Body of pancreas (tissue), 4 donors: ENCODE measurements around the gene LMAN2. TPM values are rescaled to one million over a fixed set of nuclear protein-coding genes. Genes with fewer than 3 reads are reported as not detected.

ENCODE experiments used
- ATAC-seq: fragments of 150-250 bp; one replicate; pipeline ENCODE4 v1.9.1; 2016
- DNase-seq, 4 donors: peaks; one replicate each; pipeline ENCODE4 v3.0.0-alpha.2; 2019
- H3K27ac ChIP-seq, 4 donors: fragments of 200-600 bp; sonication (generic); 1 replicate in 3 of 4; 2 replicates in 1 of 4; pipeline versions ENCODE4 v1.5.1 to v1.6.1; 2016 to 2019; ENCODE audit warnings: mild to moderate bottlenecking in 1 of 4, mixed read lengths in 1 of 4, moderate library complexity in 1 of 4
- H3K27me3 ChIP-seq, 2 donors: fragments of 200-600 bp; sonication (generic); one replicate each; pipeline ENCODE4 v1.6.0; 2016; ENCODE audit warnings: mild to moderate bottlenecking in 1 of 2
- H3K36me3 ChIP-seq, 2 donors: fragments of 200-600 bp; sonication (generic); replicated peaks in 1 of 2; 2 replicates each; pipeline ENCODE4 v1.5.1; 2016; ENCODE audit warnings: low read depth in 2 of 2; ENCODE audit not compliant: insufficient read depth in 1 of 2
- H3K4me1 ChIP-seq: fragments of 200-600 bp; sonication (generic); one replicate; pipeline ENCODE4 v1.6.0; 2016
- H3K4me3 ChIP-seq, 2 donors: fragments of 200-600 bp; sonication (generic); 1 replicate in 1 of 2; 2 replicates in 1 of 2; pipeline ENCODE4 v1.5.1; 2016 to 2019
- H3K9me3 ChIP-seq, 3 donors: fragments of 200-600 bp; sonication (generic); 1 replicate in 2 of 3; 2 replicates in 1 of 3; pipeline ENCODE4 v1.5.1; 2016
- CTCF ChIP-seq, 7 experiments: fragments of 450-650 bp in 4 of 7; fragments of 200-600 bp in 3 of 7; sonication (generic) in 3 of 7; IDR thresholded peaks; one replicate each; pipeline ENCODE4 v1.5.1; 2016 to 2019; ENCODE audit warnings: antibody characterized with exemption in 7 of 7
- POLR2A ChIP-seq, 3 donors: fragments of 450-650 bp; IDR thresholded peaks; one replicate each; pipeline ENCODE4 v1.6.1; 2016; ENCODE audit warnings: antibody characterized with exemption in 3 of 3, mild to moderate bottlenecking in 2 of 3
- whole genome bisulfite sequencing, 2 donors: methylation state at CpG; one replicate each; pipeline ENCODE4 v1.1.5; 2017; 5-methylcytosine and 5-hydroxymethylcytosine counted together
- intact Hi-C: fragments of 100-400 bp; cut with DNase I; formaldehyde crosslinking; loops from one replicate; pipeline ENCODE4 v1.15.1; 2023
- total RNA-seq, 2 donors: library from RNA; depleted of rRNA; stranded (reverse); fragments of >200 nt; gene quantifications; one replicate each; pipeline ENCODE4 v1.1.0, GENCODE V29; 2016

LMAN2 gene
- total RNA-seq, 2 donors from 2014 or later = 218 to 227 TPM

- Histone ChIP-seq H3K4me1 (peaks cover 10% of the 10 kb centered on the region), H3K27me3 (no peaks in the 10 kb centered on the region), H3K27ac (no peak overlapping the region), H3K4me3 (no peak overlapping the region), H3K9me3 (no peaks in the 10 kb centered on the region), H3K36me3 (peaks cover 15 to 23% of the 10 kb centered on the region in 2 donors)
- no peak for TF ChIP-seq POLR2A (IDR thresholded peaks at IDR 0.05)
- TF ChIP-seq CTCF (IDR thresholded peaks at IDR 0.05) = no peak
- DNase-seq = no peak
- ATAC-seq = no peak
- 90 to 97% methylated on average over 3 of the region's 3 CpGs for WGBS, 2 donors
- intact Hi-C loops = no loop called here
Measured at GRCh38 chr5:177294632-177295031, 56.8 kb downstream of the LMAN2 start.

DNA sequence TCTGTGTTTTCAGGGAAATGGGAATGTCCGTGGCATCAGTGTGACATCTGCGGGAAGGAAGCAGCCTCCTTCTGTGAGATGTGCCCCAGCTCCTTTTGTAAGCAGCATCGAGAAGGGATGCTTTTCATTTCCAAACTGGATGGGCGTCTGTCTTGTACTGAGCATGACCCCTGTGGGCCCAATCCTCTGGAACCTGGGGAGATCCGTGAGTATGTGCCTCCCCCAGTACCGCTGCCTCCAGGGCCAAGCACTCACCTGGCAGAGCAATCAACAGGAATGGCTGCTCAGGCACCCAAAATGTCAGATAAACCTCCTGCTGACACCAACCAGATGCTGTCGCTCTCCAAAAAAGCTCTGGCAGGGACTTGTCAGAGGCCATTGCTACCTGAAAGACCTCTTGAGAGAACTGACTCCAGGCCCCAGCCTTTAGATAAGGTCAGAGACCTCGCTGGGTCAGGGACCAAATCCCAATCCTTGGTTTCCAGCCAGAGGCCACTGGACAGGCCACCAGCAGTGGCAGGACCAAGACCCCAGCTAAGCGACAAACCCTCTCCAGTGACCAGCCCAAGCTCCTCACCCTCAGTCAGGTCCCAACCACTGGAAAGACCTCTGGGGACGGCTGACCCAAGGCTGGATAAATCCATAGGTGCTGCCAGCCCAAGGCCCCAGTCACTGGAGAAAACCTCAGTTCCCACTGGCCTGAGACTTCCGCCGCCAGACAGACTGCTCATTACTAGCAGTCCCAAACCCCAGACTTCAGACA is 57.5 kb downstream of the LMAN2 start:
- intact Hi-C loops = no loop called here
- H3K4me3 ChIP-seq = no peak overlapping the region
- H3K27me3 ChIP-seq = no peaks in the 10 kb centered on the region
- no peak for DNase-seq
- H3K4me1 ChIP-seq = peaks cover 10% of the 10 kb centered on the region
- peaks cover 15 to 24% of the 10 kb centered on the region in 2 donors for H3K36me3 ChIP-seq
- ATAC-seq = no peak
- no peaks in the 10 kb centered on the region for H3K9me3 ChIP-seq
- no peak overlapping the region for H3K27ac ChIP-seq
- WGBS, 2 donors = 91 to 92% methylated on average over 8 to 12 of the region's 12 CpGs
- no peak for TF ChIP-seq POLR2A (IDR thresholded peaks at IDR 0.05)
- TF ChIP-seq CTCF (IDR thresholded peaks at IDR 0.05) = no peak

DNA sequence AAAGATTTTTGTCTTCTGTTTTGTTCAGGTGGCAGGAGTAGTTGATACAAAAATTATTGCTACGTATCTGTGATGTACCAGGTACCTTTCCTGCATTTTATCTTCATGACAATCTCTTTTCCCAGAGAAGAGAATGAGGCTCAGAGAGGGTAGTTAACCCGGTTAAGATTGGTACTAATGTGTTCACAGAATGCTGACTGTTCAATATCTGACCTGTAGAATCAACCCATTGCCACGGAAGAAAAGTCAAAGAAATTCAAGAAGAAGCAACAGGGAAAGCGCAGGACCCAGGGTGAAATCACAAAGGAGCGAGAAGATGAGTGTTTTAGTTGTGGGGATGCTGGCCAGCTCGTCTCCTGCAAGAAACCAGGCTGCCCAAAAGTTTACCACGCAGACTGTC is 59.7 kb downstream of the LMAN2 start:
- peaks cover 15 to 31% of the 10 kb centered on the region in 2 donors for H3K36me3 ChIP-seq

DNA sequence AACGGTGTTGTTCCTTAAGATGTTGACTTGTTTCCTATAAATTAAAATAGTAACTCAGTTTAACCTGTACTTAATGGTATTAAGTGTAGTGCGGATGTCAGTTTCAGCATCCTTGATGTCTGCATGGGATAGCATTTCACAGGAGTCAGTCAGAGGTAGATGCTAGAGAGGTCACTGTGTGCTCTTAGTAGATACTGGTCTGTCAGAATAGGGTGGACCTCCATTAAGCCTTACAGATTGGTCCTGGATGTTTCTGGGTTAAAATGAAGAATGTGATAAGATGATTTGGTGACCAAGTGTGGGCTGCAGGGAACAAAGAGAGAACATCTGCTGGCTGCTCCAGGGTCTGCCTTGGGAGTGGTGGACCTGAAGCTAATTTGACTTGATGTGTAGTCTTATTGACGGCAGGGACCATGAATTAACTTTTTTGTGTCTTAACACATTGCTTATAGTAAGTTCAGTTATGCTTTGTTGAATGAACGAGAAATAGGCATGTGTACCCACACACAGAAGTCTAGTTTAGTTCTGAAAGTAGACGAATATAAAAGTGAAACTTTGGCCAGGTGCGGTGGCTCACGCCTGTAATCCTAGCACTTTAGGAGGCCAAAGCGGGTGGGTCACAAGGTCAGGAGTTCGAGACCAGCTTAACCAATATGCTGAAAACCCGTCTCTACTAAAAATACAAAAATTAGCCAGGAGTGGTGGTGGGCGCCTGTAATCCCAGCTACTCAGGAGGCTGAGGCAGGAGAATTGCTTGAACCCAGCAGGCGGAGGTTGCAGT is 60.5 kb downstream of the LMAN2 start:
- no peaks in the 10 kb centered on the region for H3K27me3 ChIP-seq
- H3K4me3 ChIP-seq = no peak overlapping the region
- intact Hi-C loops = no loop called here
- TF ChIP-seq POLR2A (IDR thresholded peaks at IDR 0.05) = no peak
- TF ChIP-seq CTCF (IDR thresholded peaks at IDR 0.05) = no peak
- no peak overlapping the region for H3K27ac ChIP-seq
- DNase-seq = no peak
- ATAC-seq = no peak
- WGBS, 2 donors = 90 to 93% methylated on average over 12 of the region's 12 CpGs
- peaks cover 15 to 32% of the 10 kb centered on the region in 2 donors for H3K36me3 ChIP-seq
- H3K9me3 ChIP-seq = no peaks in the 10 kb centered on the region
- peaks cover 6% of the 10 kb centered on the region for H3K4me1 ChIP-seq

More for the DNA sequence above, 59.7 kb downstream of the LMAN2 start:
- Histone ChIP-seq H3K27ac (no peak overlapping the region), H3K9me3 (no peaks in the 10 kb centered on the region), H3K27me3 (no peaks in the 10 kb centered on the region), H3K4me1 (peaks cover 13% of the 10 kb centered on the region), H3K4me3 (no peak overlapping the region)
- ATAC-seq (no peak), DNase-seq (no peak)
- WGBS, 2 donors = 89 to 96% methylated on average over 7 of the region's 7 CpGs
- intact Hi-C loops = no loop called here
- TF ChIP-seq CTCF (IDR thresholded peaks at IDR 0.05) (no peak), POLR2A (IDR thresholded peaks at IDR 0.05) (no peak)
